Stimulated activated CD4-positive, alpha-beta T cell treated with anti-CD3 and anti-CD28 coated beads, TNF-alpha, amount 100 ng/mL, for 1 hour (primary cell): ENCODE measurements around the gene ZNF304.
"Not testable (repeated sequence)": the region's sequence is repeated elsewhere in the genome, so short reads cannot be mapped to it uniquely, and the experiment has no call there.

Source experiments
- DNase-seq, 3 donors: peaks; one replicate each; pipeline ENCODE4 v3.0.0-alpha.2; 2020; ENCODE audit warnings: low read depth in 3 of 3, low spot score in 1 of 3

ZNF304 gene

DNA sequence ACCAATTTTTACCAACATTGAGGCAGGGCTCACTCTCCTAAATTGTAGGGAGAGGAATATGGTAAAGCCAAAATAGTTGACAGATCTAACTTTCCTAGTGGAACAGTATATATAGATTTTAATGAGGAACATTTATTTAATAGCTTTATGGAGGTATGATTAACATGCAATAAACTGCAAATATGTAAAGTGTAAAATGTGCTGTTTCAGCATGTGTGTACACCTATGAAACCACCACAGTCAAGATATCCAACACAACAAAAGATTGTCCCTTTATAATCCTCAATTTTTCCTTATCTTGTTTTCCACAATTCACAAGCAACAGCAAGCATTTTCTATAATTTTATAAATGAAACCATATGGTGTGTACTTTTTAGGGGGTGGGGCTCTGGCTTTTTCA is 8.2 kb downstream of the ZNF304 start:
- no peak for DNase-seq

DNA sequence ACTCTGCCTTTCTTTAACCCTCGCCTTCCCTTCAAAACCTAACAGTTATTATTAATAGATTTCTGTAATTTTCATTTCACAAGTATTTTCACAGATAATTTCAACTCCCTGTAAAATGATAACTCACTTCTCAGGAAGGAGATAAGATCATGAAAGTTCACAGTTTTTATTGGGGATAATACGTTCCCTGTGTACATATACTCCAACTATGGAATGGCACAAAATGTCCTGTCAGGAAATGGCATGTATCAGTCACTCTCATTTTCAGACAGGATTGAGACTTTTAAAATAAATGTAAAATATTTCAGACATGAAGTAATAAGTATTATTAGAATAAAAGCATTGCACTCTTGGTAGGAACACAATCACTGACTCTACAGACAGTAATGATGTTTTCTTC is 11.3 kb downstream of the ZNF304 start:
- no peak for DNase-seq

DNA sequence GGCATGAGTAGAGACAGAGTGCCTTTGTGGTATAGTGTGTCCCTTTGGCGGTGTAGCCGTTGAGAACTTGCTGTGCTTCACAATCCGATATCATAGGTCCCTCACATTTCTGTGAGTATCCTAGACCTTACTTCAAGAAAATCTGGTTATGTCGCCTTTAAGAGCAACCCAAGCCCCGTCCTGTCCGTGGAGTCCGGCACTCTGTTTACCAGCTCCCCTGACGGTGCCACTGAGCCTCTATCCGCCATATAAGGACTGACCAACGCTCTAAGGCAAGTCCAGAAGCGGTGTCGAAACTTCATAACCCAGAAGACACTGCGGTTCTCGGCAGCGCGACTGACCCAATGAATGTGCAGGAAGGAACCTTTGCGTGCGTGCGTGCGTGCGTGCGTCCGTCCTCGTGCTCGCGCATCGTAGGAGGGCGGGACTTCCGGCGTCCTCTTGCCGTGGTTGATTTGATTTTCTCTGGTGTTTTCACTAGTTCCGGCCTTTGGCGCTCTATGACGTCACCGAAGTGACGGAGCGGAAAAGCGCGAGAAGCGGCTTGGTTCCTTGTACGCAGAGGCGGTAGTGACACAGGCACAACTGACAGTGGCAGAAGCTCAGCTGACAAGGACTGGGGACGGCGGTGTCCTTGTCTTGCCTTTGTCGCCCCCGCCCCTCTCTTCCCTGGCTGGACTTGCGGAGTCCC is 12.1 kb downstream of the ZNF304 start, which contains the start of the genes TRAPPC2B and ZNF547:
Gene TRAPPC2B (plus strand): TSS at position 555 of the 691 bp plus-strand sequence. CDS start 1,283 bp downstream, outside the sequence.
Gene ZNF547 (plus strand): TSS at position 555 of the 691 bp plus-strand sequence. CDS start 5,005 bp downstream, outside the sequence.
- DNase-seq = peak; percentile 93 to 95 (median 94)

DNA sequence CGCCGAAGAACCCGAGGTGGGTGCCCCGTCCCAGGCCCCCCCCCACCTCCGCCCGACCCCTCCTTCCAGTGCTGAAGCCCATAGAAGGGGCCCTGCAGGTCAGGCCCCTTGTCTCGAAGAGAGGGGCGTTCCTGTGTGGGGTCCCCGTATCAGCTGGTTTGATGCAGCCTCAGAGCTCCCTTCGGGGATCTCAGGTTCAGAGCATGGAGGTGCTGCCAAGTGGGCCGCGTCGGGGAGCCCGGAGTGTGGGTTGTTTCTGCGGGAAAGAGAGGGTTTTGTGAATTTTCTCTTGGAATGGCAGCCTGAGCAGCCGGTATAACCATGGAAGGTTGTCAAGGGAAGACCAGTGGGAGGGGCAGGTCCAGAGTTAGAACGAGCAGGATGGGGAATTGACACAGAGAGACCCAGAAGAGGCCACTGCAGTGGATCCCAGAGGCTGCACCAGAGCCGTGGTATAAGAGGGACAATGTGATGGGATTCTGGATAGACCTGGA is 12.7 kb downstream of the ZNF304 start:
- DNase-seq = no peak

DNA sequence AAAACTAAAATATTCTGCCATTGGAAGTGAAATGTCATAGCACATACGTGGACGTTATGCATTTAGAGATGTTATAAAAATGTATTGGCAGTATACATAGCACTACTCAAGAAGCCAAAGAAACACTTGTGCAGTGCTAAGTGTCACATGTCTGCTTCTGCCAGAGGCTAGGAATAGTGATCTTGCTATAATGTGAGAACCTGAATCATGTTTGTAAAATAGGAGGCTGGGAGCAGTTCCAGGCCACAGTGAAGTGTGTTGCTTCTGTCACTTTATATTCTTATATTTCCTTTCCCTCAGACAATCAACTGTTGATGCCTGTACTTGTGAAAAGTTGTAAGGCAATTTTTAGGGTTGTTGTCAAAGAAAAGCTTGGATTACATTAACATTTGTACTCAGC is 15.7 kb downstream of the ZNF304 start:
- DNase-seq = no peak

DNA sequence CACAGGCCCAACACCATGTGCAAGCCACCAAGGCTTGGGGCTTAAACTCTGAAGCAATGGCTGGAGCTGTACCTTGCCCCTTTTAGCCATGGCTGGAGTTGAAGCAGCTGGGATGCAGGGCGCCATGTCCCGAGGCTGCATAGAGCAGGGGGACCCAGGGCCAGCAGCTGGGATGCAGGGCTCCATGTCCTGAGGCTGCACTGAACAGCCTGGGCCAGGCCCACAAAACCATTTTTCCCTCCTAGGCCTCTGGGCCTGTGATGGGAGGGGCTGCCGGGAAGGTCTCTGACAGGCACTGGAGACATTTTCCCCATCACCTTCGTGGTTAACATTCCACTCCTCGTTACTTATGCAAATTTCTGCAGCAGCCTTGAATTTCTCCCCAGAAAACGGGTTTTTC is 23.1 kb downstream of the ZNF304 start:
- no peak for DNase-seq

DNA sequence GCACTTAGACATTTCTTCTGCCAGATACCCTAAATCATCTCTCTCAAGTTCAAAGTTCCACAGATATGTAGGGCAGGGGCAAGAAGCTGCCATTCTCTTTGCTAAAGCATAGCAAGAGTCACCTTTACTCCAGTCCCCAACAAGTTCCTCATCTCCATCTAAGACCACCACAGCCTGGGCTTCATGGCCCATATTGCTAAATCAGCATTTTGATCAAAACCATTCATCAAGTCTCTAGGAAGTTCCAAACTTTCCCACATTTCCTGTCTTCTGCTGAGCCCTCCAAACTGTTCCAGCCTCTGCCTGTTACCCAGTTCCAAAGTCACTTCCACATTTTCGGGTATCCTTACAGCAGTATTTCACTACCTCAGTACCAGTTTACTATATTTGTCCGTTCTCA is 23.6 kb downstream of the ZNF304 start:
- DNase-seq = not testable (repeated sequence)

DNA sequence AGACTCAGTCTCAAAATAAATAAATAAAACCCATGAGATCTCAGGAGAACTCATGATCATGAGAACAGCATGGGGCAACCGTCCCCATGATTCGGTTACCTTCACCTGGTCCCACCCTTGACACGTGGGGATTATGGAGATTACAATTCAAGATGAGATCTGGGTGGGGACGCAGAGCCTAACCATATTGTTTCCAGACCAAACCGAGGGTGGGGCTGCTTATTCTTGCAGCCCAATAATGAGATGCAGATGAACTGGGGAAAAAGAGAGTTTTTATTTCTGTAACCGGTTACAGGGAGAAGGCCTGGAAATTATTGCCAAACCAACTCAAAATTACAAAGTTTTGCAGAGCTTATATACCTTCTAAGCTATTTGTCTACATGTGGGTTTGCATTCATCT is 25.1 kb downstream of the ZNF304 start:
- no peak for DNase-seq

DNA sequence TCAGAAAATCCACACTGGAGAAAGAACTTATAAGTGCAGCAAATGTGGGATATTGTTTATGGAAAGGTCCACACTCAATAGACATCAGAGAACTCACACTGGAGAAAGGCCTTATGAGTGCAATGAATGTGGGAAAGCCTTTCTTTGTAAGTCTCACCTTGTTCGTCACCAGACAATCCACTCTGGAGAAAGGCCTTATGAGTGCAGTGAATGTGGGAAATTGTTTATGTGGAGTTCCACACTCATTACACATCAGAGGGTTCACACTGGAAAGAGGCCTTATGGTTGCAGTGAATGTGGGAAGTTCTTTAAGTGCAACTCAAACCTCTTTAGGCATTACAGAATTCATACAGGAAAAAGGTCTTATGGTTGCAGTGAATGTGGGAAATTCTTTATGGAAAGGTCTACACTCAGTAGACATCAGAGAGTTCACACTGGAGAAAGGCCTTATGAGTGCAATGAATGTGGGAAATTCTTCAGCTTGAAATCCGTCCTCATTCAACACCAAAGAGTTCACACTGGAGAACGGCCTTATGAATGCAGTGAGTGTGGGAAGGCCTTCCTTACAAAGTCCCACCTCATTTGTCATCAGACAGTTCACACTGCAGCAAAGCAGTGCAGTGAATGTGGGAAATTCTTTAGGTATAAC is 26.6 kb downstream of the ZNF304 start:
- DNase-seq = no peak

DNA sequence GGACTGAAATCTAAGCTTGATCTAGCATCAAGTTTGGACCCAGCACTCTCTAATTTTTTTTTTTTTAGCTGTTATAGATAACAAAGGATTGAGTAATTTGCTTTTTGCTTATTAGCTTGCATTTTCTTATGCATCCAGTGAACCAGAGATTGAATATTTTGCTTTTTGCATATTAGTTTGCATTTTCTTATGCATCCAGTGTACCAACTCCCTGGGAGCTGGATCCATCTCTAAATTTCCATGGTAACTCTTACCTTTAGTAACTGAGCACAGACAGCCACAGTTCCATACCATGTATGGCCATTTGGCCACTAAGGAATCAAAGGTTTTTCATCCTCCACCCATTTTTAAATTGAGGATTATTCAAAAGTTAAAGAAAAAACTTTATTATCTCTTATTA is 29.9 kb downstream of the ZNF304 start:
- no peak for DNase-seq

DNA sequence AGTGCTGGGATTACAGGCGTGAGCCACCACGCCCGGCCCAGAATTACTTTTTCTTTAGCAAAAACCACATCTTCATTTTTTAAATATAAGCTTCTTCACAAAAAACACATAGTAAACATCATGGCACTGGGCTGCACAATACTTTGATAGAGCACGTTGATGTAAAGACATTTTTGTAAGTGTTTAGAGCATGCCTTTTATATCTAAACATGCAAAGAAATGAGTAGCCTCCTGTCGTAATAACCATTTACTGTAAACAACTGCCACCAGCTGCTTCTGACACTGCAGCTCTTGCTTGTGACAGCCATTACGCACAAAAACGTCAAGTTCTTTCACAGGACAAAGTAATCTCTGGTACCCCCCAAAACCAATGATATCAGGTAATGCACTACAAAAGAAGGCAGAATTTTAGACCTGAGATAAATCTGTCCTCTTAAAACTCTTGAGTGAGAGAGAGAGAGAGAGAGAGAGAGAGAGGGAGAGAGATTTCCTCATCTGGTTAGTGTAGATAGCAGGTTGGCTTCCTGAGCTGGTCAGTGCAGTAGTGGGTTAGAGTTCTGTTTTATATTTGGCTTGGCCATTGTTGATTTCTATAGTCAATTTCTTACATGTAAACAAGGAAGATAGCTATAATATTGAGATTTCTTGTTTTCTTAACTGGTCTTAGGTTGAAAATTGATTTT is 31.9 kb downstream of the ZNF304 start:
- no peak for DNase-seq

DNA sequence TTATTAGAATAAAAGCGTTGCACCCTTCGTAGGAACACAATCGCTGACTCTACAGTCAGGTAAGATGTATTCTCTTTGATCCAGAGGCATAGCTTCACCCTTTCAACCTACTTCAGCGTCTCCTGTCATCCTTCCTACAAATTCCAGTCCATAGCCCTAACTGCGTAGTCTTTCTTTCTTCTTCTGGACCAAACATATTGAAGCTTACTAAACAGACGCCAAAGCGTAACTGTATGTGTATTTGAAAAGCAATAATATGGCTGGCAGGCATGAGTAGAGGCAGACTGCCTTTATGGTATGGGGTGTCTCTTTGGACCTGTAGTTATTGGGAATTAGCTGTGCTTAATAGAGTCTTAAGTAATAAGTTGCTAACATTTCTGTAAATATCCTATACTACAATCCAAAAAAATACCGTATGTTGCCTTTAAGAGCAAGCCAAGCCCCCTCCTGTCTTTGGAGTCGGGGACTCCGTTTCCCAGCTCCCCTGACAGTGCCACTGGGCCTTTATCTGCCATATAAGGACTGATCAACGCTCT is 38.2 kb downstream of the ZNF304 start:
- no peak for DNase-seq

DNA sequence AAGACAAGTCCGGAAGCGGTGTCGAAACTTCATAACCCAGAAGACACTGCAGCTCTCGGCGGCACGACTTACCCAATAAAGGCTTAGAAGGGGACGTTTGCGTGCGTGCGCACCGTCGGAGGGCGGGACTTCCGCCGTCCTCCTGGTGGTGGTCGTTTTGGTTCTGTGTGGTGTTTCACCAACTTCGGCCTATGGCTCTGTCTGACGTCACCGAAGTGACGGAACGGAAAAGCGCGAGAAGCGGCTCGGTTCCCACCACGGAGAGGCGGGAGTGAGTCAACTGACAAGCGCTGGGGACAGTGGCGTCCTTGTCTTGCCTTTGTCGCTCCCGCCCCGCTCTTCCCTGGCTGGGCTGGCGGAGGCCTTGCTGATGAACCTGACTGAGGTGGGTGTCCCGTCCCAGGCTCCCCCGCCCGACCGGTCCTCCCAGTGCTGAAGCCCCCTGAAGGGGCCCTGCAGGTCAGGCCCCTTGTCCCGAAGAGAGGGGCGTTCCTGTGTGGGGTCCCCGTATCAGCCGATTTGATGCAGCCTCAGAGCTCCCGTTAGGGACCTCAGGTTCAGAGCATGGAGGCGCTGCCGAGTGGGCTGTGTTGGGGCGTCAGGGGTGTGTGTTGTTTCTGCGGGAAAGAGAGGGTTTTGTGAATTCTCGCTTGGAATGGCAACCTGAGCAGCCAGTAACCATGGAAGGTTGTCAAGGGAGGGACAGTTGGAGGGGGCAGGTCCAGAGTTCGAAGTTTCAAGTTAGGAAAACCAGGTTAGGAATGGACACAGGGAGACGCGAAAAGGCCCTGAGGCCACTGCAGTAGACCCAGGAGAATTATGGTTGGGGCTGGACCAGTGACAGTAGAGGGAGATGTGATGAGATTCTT is 38.9 kb downstream of the ZNF304 start, which contains the start of gene ZNF548:
Gene ZNF548 (plus strand): TSS at position 125 of the 869 bp plus-strand sequence. CDS start 246 bp downstream, at position 371.
- peak; percentile 88 to 92 (median 91) for DNase-seq

DNA sequence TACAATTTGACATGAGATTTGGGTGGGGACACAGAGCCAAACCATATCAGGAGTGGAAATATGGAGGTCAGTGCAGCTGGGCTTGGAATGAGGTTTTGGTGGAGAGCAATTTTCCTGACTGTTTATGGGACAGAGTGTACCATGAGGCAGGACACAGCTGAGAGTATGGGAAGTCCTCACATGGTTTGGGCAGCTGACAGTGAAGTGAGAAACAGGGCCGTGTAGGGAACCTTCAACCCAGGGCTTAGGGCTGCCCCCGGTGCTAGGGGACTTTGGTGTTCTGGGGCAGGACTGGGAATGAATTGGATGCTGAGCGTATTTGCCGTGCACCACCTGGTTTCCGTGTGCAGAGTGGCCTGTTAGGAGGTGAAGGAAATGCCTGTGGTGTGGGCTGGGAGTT is 44.6 kb downstream of the ZNF304 start:
- no peak for DNase-seq

DNA sequence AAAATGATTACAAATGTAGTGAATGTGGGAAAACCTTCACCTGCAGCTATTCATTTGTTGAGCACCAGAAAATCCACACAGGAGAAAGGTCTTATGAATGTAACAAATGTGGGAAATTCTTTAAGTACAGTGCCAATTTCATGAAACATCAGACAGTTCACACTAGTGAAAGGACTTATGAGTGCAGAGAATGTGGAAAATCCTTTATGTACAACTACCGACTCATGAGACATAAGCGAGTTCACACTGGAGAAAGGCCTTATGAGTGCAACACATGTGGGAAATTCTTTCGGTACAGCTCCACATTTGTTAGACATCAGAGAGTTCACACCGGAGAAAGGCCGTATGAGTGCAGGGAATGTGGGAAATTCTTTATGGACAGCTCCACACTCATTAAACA is 47.8 kb downstream of the ZNF304 start:
- no peak for DNase-seq

DNA sequence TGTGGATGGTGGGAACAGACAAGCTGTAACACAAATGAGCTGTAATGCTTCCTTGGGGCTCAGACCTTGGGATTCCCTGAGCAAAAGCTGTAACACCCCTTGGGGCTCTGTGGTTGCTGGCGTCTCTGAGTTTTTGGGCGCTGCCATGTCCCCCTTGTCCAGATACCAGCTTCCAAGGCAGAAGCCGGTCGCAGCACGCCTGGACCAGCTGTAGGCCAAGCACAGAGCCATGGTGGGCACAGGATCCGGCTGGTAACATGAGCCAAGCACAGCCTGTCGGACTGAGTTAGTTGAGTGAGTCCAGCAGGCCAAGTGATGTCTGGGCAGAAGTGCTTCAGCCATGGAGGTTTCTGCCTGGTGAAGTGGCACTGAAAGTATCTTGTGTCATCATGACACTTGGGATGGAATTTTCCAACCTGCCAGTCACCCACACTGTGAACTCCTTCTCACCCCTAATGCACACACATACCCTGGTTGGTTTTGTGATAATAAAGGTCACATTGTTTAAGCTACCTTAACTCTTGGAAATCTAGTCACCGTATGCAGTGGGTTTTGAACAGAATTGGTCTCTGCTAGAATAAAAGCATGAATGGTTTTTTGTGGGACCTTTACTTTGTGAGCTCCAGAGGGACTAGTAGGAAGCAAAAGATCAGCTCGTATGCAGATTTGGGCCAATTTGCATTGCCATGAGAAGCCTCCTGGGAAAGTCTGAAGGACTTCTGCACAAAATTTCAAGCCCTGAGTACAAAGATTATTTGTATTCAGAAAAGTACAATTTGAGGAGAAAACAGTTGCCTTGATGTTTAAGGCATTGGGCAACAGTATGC is 52.9 kb downstream of the ZNF304 start:
- no peak for DNase-seq

DNA sequence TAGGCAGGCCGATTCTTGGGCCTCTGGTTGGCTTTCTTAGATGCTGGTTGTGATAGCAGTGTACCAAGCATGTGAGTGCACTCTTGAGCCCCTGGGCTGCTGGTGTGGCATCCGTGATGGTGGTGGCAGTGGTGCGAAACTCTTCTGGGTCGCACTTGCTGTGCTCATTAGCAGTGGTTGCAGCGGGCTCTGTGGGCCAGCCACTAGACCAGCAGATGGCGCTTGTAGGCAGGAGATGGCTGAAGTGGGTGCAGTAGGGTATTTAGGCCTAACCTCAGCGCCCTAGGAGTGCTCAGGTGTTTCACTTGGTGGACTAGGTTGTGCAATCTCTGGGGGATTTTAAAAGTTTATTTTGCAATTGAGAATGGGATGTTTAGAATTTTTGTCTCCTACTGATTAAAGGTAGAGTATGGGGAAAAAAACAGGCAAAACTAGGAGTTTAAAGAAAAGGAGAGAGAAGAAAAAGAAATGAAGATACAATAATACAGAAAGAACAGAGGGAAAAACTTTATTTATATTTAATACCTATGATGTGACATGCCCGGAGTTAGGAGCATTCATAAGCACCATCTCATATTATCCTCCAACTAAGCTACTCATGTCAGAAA is 55.5 kb downstream of the ZNF304 start:
- peak; percentile 30 to 49 (median 45) for DNase-seq
